GM19193 (cell line): ENCODE measurements around the gene NR1I2.

Experiments
- POLR2A ChIP-seq: IDR thresholded peaks from 4 replicates; pipeline ENCODE4 v1.6.1; 2011; ENCODE audit not compliant: insufficient read depth, insufficient read length; ENCODE audit errors: extremely low read depth

NR1I2 gene

GRCh38 chr3:119781330-119782198, at the start of gene NR1I2:
Gene NR1I2 (plus strand): TSS chr3:119782101.
- TF ChIP-seq POLR2A: no peak

- TF ChIP-seq POLR2A: no peak
Observed at GRCh38 chr3:119733812-119734211, 48.1 kb upstream of the NR1I2 start.

- no peak for TF ChIP-seq POLR2A
Observed at GRCh38 chr3:119738741-119739140, 43.2 kb upstream of the NR1I2 start.

- no peak for TF ChIP-seq POLR2A
Observed at GRCh38 chr3:119741657-119742590, 40.0 kb upstream of the NR1I2 start.

GRCh38 chr3:119743921-119744320, 38.0 kb upstream of the NR1I2 start:
- no peak for TF ChIP-seq POLR2A

GRCh38 chr3:119745942-119746341, 36.0 kb upstream of the NR1I2 start:
- no peak for TF ChIP-seq POLR2A

- TF ChIP-seq POLR2A: no peak
Observed at GRCh38 chr3:119746423-119746822, 35.5 kb upstream of the NR1I2 start.

- no peak for TF ChIP-seq POLR2A
Observed at GRCh38 chr3:119747357-119747756, 34.5 kb upstream of the NR1I2 start.

- no peak for TF ChIP-seq POLR2A
Observed at GRCh38 chr3:119748991-119749390, 32.9 kb upstream of the NR1I2 start.

GRCh38 chr3:119751423-119751822, 30.5 kb upstream of the NR1I2 start:
- no peak for TF ChIP-seq POLR2A

GRCh38 chr3:119759962-119760361, 21.9 kb upstream of the NR1I2 start:
- TF ChIP-seq POLR2A: no peak

GRCh38 chr3:119762876-119763275, 19.0 kb upstream of the NR1I2 start:
- TF ChIP-seq POLR2A: no peak

GRCh38 chr3:119763466-119763865, 18.4 kb upstream of the NR1I2 start:
- no peak for TF ChIP-seq POLR2A

GRCh38 chr3:119765239-119765638, 16.7 kb upstream of the NR1I2 start:
- TF ChIP-seq POLR2A: no peak

- TF ChIP-seq POLR2A: no peak
Observed at GRCh38 chr3:119767936-119768601, 13.8 kb upstream of the NR1I2 start.
